ENCODE data around the gene RPAP2.
"Not testable (repeated sequence)": the region's sequence is repeated elsewhere in the genome, so short reads cannot be mapped to it uniquely, and the experiment has no call there.

Gene RPAP2

DNA sequence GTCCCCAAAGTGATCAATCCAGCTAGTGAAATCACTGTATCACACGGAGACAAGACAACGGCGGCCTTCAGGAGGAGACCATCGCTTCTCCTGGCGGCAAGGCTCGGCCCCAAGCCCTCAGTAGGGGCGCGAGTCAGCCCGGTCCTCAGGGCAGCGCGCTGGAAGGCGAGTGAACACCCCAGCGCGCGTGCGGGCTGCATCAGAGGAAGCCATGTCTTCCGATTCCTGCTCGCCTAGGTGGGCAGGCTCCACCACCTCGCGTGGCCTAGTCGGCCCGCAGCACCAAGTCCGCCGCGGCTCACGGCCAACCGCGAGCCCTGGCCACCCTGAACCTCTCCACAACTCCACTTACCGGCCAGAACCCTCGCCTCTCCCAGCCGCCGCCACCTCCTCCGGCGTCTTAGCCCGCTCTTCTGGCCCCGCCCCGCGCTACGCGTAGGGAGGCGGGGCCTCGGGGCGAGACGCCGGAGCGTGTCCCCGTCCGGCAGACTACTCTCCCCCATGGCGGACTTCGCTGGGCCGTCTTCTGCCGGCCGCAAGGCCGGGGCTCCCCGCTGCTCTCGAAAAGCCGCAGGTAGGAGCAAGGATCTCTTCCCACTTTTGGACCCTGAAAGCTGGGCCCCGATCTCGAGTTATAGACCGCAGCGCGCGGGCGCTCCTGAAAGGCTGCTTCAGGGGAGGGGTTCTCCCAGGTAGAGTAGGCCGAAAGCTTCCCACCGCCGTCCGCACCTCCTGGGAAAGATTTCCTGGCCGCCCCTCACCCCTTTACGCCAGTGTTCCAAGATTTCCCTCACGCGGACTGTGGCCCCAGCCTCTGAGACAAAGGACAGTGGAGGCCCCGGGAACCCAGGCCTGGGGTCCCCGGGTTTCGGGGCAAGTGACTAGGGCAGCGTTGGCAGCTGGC lies at the start of gene RPAP2, which contains the start of gene GLMN:
Gene RPAP2, plus strand, starts transcription at position 487 of the 904 bp plus-strand sequence. Its CDS starts 15 bp downstream, at position 502.
Gene GLMN, minus strand, starts transcription at position 415 of the 904 bp plus-strand sequence. CDS start 988 bp downstream, outside the sequence.
- peak; percentile 87 for TF ChIP-seq POLR2A (IDR thresholded peaks at IDR 0.05; ENCODE audit: low read length)
- no peak for TF ChIP-seq GATA1 (IDR thresholded peaks at IDR 0.05; ENCODE audit: low read depth, low read length)

DNA sequence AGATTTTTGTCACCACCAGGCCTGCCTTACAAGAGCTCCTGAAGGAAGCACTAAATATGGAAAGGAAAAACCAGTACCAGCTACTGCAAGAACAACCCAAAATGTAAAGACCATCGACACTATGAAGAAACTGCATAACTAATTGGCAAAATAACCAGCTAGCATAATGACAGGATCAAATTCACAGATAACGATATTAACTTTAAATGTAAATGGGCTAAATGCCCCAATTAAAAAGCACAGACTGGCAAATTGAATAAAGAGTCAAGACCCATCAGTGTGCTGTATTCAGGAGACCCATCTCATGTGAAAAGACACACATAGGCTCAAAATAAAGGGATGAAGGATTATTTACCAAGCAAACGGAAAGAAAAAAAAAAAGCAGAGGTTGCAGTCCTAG lies 44.1 kb upstream of the RPAP2 start:
- DNase-seq = not testable (repeated sequence)

More for the DNA sequence above, at the start of gene RPAP2, which contains the start of gene GLMN:
- peak; percentile 87 to 92 for DNase-seq

DNA sequence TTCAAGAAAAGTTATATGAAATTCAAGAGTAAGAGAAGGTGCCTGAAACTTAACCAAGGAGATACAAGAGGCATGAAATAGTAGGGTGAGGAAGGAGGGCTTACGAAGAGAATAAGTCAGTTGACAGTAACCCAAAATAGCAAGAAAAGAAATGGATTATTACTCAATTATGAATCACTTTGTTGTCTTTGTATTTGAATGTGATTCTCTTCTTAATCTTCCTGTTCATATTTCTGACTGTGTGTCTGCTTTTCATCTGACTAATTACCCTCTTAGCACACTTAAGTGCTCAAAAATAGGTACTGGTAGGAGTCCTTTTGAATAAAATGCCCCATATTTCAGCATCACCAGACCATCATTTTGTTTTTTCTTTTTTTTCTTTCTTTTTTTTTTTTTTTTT lies 39.5 kb upstream of the RPAP2 start:
- TF ChIP-seq POLR2A (IDR thresholded peaks at IDR 0.05; ENCODE audit: low read length) (no peak), GATA1 (IDR thresholded peaks at IDR 0.05; ENCODE audit: low read depth, low read length) (no peak)
- DNase-seq = no peak

DNA sequence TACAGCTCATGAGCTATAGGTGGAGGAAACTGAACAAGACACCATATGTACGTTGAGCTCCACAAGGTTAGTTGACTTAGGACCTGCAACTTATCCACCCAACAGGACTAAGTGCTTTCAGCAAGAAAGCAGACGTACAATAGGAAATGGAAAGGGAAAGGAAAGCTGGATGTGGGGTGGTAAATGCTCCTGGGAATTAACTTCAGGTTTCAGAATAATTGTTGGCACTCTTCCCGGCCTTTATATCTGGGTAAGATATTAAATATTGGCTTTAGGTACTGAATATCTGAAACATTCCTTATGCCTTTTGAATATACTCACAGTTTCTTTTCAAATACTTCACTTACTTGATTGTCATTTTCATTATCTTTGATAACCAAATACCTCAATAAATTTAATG lies 36.3 kb upstream of the RPAP2 start:
- no peak for DNase-seq
- TF ChIP-seq GATA1 (IDR thresholded peaks at IDR 0.05; ENCODE audit: low read depth, low read length) (no peak), POLR2A (IDR thresholded peaks at IDR 0.05; ENCODE audit: low read length) (no peak)

DNA sequence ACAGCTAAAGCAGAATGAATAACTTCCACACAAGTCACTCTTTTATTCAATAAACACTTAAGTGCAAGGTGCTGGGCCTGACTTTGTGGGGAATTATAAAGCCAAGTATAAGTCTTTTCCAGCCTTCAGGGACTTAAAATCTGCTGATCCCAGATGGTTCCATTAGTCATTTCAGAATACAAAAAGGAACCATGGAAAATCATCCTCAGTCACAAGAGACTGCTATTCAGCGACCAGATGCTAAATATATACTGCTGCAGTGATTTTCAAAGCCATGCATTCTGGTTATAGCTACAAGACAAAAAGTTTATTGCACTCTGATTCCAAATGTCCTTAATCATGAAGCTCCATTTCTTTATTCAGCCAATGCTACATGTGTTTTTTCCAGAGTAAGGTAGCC lies 25.8 kb upstream of the RPAP2 start:
- TF ChIP-seq POLR2A (IDR thresholded peaks at IDR 0.05; ENCODE audit: low read length) (no peak), GATA1 (IDR thresholded peaks at IDR 0.05; ENCODE audit: low read depth, low read length) (no peak)

DNA sequence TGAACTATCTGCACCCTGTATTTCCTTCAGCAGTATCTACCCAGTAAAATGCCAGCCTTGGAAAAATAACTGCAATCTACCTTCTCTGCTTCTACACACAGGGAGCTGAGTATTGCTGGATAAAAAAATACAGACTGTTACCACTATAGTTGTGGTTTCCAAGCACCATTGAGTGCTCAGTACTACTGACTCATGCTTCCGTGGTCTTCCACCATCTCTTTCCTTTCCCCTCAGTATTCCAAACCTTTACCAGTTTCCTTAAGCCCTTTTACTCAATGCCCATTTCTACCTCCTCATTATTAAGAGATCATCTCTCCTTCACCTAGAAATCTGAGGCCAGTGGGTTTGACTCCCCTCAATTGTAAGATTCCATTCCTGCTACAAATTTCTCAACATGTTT lies 23.9 kb upstream of the RPAP2 start:
- TF ChIP-seq GATA1 (IDR thresholded peaks at IDR 0.05; ENCODE audit: low read depth, low read length) (no peak), POLR2A (IDR thresholded peaks at IDR 0.05; ENCODE audit: low read length) (no peak)
- no peak for DNase-seq

More for the DNA sequence above, 25.8 kb upstream of the RPAP2 start:
- no peak for DNase-seq

DNA sequence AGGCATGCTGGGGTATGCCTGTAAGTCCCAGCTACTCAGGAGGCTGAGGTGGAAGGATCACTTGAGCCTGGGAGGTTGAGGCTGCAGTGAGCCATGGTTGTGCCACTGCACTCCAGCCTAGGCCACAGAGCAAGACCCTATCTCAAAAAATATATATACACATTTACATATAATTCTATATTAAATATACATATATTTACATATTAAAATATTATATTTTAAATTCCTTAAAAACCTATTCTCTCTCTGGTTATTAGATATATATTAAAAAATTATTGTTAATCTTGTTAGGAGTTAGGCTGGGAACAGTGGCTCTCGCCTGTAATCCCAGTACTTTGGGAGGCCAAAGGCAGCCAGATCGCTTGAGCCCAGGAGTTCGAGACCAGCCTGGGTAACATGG lies 22.8 kb upstream of the RPAP2 start:
- TF ChIP-seq POLR2A (IDR thresholded peaks at IDR 0.05; ENCODE audit: low read length) = no peak
- no peak for TF ChIP-seq GATA1 (IDR thresholded peaks at IDR 0.05; ENCODE audit: low read depth, low read length)
- no peak for DNase-seq

DNA sequence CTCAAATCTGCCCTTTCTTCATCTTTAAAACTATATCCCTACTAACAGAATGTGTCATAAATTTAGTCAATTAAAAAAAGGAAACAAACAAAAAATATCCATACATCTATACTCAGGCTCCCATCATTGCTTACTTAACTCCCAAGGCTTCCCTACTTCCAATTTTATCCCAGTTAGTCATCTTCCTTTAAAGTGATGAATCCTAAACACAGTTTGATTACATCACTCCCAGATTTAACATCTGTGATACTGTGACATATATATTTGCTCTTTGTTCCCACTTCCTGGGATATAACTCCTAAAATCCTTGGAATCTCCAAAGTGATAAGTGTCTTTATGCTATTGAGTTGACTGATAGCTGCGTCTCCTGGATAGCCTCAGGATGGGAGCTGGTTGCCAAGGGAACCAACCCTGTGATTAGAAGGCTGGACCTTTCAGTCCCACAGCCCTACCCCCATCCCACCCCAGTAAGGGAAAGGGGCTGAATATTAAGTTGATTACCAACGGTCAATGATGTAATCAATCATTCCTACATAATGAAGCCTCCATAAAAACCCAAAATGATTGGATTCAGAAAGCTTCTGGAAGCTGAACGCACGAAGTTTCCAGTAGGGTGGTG lies 21.6 kb upstream of the RPAP2 start:
- no peak for DNase-seq

DNA sequence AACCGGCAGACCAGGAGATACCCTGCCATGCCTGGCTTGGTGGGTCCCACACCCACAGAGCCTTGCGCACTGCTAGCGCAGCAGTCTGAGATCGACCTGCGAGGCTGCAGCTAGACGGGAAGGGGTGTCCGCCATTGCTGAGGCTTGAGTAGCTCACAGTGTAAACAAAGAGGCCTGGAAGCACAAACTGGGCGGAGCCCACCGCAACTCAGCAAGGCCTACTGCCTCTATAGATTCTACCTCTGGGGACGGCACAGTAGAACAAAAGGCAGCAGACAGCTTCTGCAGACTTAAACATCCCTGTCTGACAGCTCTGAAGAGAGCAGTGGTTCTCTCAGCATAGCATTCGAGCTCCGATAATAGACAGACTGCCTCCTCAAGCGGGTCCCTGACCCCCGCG lies 19.1 kb upstream of the RPAP2 start:
- DNase-seq = not testable (repeated sequence)

More for the DNA sequence above, 21.6 kb upstream of the RPAP2 start:
- no peak for TF ChIP-seq POLR2A (IDR thresholded peaks at IDR 0.05; ENCODE audit: low read length)
- no peak for TF ChIP-seq GATA1 (IDR thresholded peaks at IDR 0.05; ENCODE audit: low read depth, low read length)

DNA sequence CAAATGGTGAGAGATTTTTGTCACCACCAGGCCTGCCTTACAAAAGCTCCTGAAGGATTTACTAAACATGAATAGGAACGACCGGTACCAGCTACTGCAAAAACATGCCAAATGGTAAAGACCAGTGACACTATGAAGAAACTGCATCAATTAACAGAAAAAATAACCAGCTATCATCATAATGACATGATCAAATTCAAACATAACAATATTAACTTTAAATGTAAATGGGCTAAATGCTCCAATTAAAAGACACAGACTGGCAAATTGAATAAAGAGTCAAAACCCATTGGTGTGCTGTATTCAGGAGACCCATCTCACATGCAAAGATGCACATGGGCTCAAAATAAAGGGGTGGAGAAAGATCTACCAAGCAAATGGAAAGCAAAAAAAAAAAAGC lies 17.4 kb upstream of the RPAP2 start:
- DNase-seq = not testable (repeated sequence)

DNA sequence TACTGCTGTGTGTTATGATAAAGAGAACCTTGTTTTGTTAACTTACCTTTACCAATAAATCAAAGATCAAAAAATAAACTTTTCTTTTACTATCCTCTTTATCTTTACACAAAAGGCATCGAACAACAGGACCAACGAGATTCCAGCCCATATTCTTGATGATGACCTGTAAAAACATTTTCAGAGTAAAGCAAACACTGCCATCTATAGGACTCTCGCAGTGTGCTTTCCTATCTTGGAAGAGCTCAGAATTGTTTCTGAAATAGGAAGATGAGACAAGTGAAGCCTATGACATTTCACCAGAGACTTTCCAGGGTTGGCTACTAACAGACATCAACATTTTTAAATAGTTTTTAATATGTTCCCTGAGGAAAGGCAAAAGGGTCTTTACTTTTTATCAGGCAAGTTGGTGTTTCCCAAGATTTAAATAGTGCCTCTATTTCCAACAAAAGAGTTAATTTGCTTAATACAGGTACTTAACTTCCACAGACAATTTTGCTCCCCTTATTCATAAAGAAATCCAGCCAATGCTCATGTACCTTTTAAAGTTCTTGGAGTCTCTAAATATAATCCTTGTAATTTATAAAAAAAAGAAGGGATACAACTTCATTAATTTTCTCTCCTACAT lies 7.4 kb upstream of the RPAP2 start:
- TF ChIP-seq POLR2A (IDR thresholded peaks at IDR 0.05; ENCODE audit: low read length) (no peak), GATA1 (IDR thresholded peaks at IDR 0.05; ENCODE audit: low read depth, low read length) (no peak)
- DNase-seq = peak; percentile 50 to 59

DNA sequence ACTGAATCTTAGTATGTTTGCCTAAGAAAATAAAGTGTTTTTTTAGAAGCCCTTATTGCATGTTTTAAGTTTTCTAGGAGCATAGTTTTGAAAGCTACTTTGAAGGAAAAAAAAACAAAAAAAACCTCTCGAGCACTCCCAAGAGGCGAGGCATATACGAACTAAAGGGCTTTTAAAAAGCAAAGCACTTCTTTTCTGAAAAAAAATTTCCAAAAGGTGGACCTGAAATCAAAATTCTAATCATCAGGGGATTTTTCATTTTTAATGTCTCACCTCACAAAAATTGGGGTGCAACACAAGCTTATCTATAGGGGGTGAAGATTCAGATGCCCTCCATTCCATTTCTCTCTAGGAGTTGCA lies 666 bp upstream of the RPAP2 start:
- DNase-seq = no peak
- TF ChIP-seq POLR2A (IDR thresholded peaks at IDR 0.05; ENCODE audit: low read length) = no peak
- TF ChIP-seq GATA1 (IDR thresholded peaks at IDR 0.05; ENCODE audit: low read depth, low read length) = no peak

DNA sequence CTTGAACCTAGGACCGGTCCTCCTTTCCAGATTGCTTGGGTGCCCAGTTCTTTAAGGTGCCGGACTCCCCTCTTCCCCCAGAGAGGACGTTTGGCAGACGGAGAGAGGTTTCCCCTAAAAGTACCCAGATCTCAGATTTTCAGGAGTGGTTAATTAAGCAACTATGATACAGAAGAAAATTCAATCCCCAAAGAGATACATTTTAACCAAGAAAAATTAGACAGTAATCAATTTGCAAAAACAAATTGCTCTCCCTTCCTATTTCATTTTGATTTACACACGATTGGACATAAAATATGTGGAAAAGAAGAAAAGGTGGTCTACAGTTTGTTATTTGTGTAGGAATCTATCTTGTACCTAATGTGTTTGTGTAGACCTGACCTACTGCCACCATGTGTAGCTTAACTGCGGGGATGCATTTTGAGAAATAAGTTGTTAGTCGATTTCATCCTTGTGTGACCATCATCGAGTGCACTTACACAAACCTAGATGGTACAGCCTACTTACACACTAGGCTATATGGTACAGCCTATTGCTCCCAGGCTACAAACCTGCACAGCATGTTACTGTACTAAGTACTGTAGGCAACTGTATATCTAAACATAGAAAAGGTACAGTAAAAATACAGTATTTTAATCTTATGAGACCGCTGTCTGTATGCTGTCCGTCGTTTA lies 755 bp downstream of the RPAP2 start:
- DNase-seq = peak; percentile 8 to 26

DNA sequence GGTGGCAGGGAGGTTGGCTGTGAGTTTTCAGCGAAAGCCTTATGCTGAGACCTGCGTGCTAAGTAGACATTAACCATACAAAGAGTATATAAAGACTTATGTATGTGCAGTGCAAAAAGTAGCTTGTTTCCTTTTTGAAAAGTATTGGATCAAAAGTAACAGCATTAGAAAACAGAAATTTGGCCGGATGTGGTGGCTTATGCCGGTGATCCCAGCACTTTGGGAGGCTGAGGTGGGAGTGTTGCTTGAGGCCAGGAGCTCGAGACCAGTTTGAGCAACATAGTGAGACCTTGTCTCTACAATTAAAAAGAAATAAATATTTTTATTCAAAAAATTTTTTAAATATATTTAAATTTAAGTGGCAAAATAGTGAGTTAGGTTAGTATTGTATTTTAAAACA lies 2.2 kb downstream of the RPAP2 start:
- TF ChIP-seq POLR2A (IDR thresholded peaks at IDR 0.05; ENCODE audit: low read length) = no peak
- TF ChIP-seq GATA1 (IDR thresholded peaks at IDR 0.05; ENCODE audit: low read depth, low read length) = no peak
- no peak for DNase-seq

More for the DNA sequence above, 755 bp downstream of the RPAP2 start:
- no peak for TF ChIP-seq GATA1 (IDR thresholded peaks at IDR 0.05; ENCODE audit: low read depth, low read length)
- TF ChIP-seq POLR2A (IDR thresholded peaks at IDR 0.05; ENCODE audit: low read length) = no peak

All from erythroblast (primary cell).